ENCODE measurements around the gene ATP5PO. TPM values are rescaled to one million over a fixed set of nuclear protein-coding genes. Genes with fewer than 3 reads are reported as not detected.

ATP5PO gene
- total and polyA plus RNA-seq, 2 experiments from 2014 or later, result 215 to 354 TPM

DNA sequence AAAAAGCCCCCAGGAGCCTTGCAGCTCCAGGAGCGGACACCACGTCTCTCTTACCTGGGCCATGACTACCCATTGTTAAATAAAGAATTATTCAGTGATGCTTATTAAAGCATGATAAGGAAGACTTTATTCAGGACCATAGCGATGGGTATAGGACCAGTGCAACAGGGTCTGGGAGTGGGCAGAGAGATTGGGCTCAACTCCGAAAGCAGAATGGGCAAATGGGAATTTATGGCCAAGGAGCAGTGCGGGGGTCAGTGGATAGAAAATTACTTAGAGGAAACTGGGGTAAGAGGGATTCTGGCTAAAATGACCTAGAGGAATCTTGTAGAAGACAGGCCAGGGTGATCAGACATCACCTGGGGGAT lies 580 bp upstream of the ATP5PO start:
- Histone ChIP-seq H3K4me2 (peak overlapping the region; percentile 73), H3K36me3 (replicated peaks; ENCODE audit: insufficient read depth, low read depth) (no peaks in the 10 kb centered on the region), H4K20me1 (ENCODE audit: insufficient read depth, poor library complexity, severe bottlenecking) (no peaks in the 10 kb centered on the region), H3K9me3 (ENCODE audit: low read depth) (no peaks in the 10 kb centered on the region), H3K4me3 (peak overlapping the region; percentile 22), H3K27me3 (no peaks in the 10 kb centered on the region), H3K4me1 (ENCODE audit: insufficient read depth) (peaks cover 7% of the 10 kb centered on the region), H3K27ac (peak overlapping the region; percentile 22), H3K9me2 (replicated peaks; ENCODE audit: insufficient read depth) (no peaks in the 10 kb centered on the region), H3K79me2 (peaks cover 37% of the 10 kb centered on the region), H2AFZ (peak overlapping the region; percentile 84)
- WGBS (ENCODE audit: low lambda C conversion rate, missing lambda C conversion rate), result 58% methylated on average over 5 of the region's 5 CpGs
- TF ChIP-seq, protein P1, sequence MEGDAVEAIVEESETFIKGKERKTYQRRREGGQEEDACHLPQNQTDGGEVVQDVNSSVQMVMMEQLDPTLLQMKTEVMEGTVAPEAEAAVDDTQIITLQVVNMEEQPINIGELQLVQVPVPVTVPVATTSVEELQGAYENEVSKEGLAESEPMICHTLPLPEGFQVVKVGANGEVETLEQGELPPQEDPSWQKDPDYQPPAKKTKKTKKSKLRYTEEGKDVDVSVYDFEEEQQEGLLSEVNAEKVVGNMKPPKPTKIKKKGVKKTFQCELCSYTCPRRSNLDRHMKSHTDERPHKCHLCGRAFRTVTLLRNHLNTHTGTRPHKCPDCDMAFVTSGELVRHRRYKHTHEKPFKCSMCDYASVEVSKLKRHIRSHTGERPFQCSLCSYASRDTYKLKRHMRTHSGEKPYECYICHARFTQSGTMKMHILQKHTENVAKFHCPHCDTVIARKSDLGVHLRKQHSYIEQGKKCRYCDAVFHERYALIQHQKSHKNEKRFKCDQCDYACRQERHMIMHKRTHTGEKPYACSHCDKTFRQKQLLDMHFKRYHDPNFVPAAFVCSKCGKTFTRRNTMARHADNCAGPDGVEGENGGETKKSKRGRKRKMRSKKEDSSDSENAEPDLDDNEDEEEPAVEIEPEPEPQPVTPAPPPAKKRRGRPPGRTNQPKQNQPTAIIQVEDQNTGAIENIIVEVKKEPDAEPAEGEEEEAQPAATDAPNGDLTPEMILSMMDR (IDR thresholded peaks at IDR 0.05; ENCODE audit: poor library complexity), result no peak
- TF ChIP-seq EZH2 (IDR thresholded peaks at IDR 0.05; ENCODE audit: borderline replicate concordance) (no peak), EZH2phosphoT487 (IDR thresholded peaks at IDR 0.05; ENCODE audit: low read depth, severe bottlenecking, unreplicated experiment) (no peak)
- no peak for DNase-seq (ENCODE audit: low spot score)

DNA sequence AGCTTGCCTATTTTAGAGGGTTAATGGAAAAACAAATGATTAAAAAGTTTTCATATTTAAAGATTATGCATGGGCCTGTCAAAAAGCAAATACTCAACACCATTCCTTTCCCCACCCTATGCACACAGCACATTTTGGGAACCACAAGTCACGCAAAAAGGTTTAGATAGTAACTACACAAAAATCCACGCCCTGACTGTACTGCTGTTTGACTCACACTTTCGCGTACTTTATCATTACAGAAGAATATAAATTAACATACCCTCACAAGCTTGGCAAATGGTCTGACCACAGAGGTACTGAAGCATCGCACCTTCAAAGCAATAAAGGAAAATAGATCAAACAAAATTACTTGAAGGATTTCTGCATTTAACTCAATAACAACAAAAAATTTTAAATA lies 1.4 kb downstream of the ATP5PO start:
- no peak for DNase-seq (ENCODE audit: low spot score)
- peak overlapping the region; percentile 39 for H3K27ac ChIP-seq
- peak overlapping the region; percentile 85 for H3K4me3 ChIP-seq
- peaks cover 39% of the 10 kb centered on the region for H3K79me2 ChIP-seq
- H3K4me1 ChIP-seq (ENCODE audit: insufficient read depth), result peaks cover 7% of the 10 kb centered on the region
- no peak overlapping the region for H2AFZ ChIP-seq
- H3K36me3 ChIP-seq (replicated peaks; ENCODE audit: insufficient read depth, low read depth), result no peaks in the 10 kb centered on the region
- TF ChIP-seq EZH2phosphoT487 (IDR thresholded peaks at IDR 0.05; ENCODE audit: low read depth, severe bottlenecking, unreplicated experiment) (no peak), EZH2 (IDR thresholded peaks at IDR 0.05; ENCODE audit: borderline replicate concordance) (no peak)
- TF ChIP-seq, protein P1 (IDR thresholded peaks at IDR 0.05; ENCODE audit: poor library complexity), result no peak
- H3K27me3 ChIP-seq, result no peaks in the 10 kb centered on the region
- no peaks in the 10 kb centered on the region for H3K9me2 ChIP-seq (replicated peaks; ENCODE audit: insufficient read depth)
- no peaks in the 10 kb centered on the region for H4K20me1 ChIP-seq (ENCODE audit: insufficient read depth, poor library complexity, severe bottlenecking)
- peak overlapping the region; percentile 93 for H3K4me2 ChIP-seq
- WGBS (ENCODE audit: low lambda C conversion rate, missing lambda C conversion rate), result 84% methylated on average over 5 of the region's 5 CpGs
- H3K9me3 ChIP-seq (ENCODE audit: low read depth), result no peaks in the 10 kb centered on the region

DNA sequence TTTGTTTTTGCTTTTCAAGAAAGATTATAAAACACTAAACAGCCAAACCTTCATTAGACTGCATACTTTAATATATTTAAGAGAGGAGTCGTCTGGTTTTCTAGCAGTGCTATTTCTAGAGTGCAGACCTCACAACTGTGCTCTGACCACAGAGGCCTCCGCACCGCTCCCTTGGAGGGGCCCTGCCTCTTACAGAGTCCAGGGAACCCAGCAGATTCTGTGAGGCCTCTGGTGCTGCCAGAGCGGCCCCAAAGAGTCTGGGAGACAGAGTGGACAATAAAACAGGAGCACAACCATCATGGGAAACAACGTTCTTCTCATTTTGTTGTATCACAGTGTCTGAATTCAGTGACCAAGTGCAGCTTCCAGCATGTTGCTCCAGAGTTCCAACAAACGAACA lies 5.8 kb downstream of the ATP5PO start:
- TF ChIP-seq EZH2 (IDR thresholded peaks at IDR 0.05; ENCODE audit: borderline replicate concordance), result no peak
- TF ChIP-seq, protein P1 (IDR thresholded peaks at IDR 0.05; ENCODE audit: poor library complexity), result no peak
- no peak for TF ChIP-seq EZH2phosphoT487 (IDR thresholded peaks at IDR 0.05; ENCODE audit: low read depth, severe bottlenecking, unreplicated experiment)
- no peaks in the 10 kb centered on the region for H3K36me3 ChIP-seq (replicated peaks; ENCODE audit: insufficient read depth, low read depth)
- 88% methylated on average over 6 of the region's 6 CpGs for WGBS (ENCODE audit: low lambda C conversion rate, missing lambda C conversion rate)

DNA sequence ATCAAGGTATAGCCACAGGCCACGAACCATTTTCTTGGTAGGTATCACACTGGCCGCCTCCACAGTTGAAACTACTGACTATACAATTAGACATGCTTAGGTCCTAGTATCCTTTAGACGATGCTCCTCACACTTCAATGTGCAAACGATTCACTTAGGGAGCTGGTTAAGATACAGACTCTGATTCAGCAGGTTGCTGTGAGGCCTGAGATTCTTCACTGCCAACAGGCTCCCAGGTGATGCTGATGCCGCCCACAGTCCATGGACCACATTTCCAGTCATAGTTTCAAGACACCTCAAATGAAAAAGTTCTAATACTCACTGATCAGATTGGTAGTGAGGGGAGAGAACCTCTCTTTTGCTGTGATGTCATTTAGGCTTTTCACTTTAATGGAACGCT lies 6.8 kb downstream of the ATP5PO start:
- TF ChIP-seq, protein P1 (IDR thresholded peaks at IDR 0.05; ENCODE audit: poor library complexity), result no peak
- TF ChIP-seq EZH2phosphoT487 (IDR thresholded peaks at IDR 0.05; ENCODE audit: low read depth, severe bottlenecking, unreplicated experiment) (no peak), EZH2 (IDR thresholded peaks at IDR 0.05; ENCODE audit: borderline replicate concordance) (no peak)
- Histone ChIP-seq H3K9me3 (ENCODE audit: low read depth) (no peaks in the 10 kb centered on the region), H2AFZ (no peak overlapping the region), H3K27me3 (no peaks in the 10 kb centered on the region), H3K79me2 (peaks cover 21% of the 10 kb centered on the region), H3K4me3 (no peak overlapping the region), H3K4me1 (ENCODE audit: insufficient read depth) (no peaks in the 10 kb centered on the region), H3K27ac (no peak overlapping the region), H4K20me1 (ENCODE audit: insufficient read depth, poor library complexity, severe bottlenecking) (no peaks in the 10 kb centered on the region), H3K36me3 (replicated peaks; ENCODE audit: insufficient read depth, low read depth) (no peaks in the 10 kb centered on the region), H3K4me2 (no peak overlapping the region), H3K9me2 (replicated peaks; ENCODE audit: insufficient read depth) (no peaks in the 10 kb centered on the region)
- 96% methylated on average over 6 of the region's 6 CpGs for WGBS (ENCODE audit: low lambda C conversion rate, missing lambda C conversion rate)
- no peak for DNase-seq (ENCODE audit: low spot score)

More for the DNA sequence above, 5.8 kb downstream of the ATP5PO start:
- no peaks in the 10 kb centered on the region for H3K9me3 ChIP-seq (ENCODE audit: low read depth)
- H3K4me2 ChIP-seq, result no peak overlapping the region
- H3K79me2 ChIP-seq, result peaks cover 31% of the 10 kb centered on the region
- H4K20me1 ChIP-seq (ENCODE audit: insufficient read depth, poor library complexity, severe bottlenecking), result no peaks in the 10 kb centered on the region
- no peak overlapping the region for H3K4me3 ChIP-seq
- DNase-seq (ENCODE audit: low spot score), result no peak
- H3K4me1 ChIP-seq (ENCODE audit: insufficient read depth), result peaks cover 6% of the 10 kb centered on the region
- no peak overlapping the region for H3K27ac ChIP-seq
- no peak overlapping the region for H2AFZ ChIP-seq
- H3K9me2 ChIP-seq (replicated peaks; ENCODE audit: insufficient read depth), result no peaks in the 10 kb centered on the region
- no peaks in the 10 kb centered on the region for H3K27me3 ChIP-seq

All from hepatocyte (in vitro differentiated cells).